H9 (cell line): ENCODE results near the gene BTN1A1. TPM values are rescaled to one million over a fixed set of nuclear protein-coding genes. Genes with fewer than 3 reads are reported as not detected.

Experiments
- DNase-seq: peaks from one replicate; pipeline ENCODE4 v3.0.0-alpha.2; 2017
- H2AFZ ChIP-seq: one replicate; pipeline ENCODE4 v1.6.1; 2013; ENCODE audit warnings: mild to moderate bottlenecking, low read length, control low read depth, moderate library complexity
- H2AK5ac ChIP-seq: 2 replicates; pipeline ENCODE4 v1.6.1; 2013; ENCODE audit warnings: low read length, control low read depth, mixed read lengths; ENCODE audit not compliant: insufficient read length
- H2BK120ac ChIP-seq: one replicate; pipeline ENCODE4 v1.6.1; 2013; ENCODE audit warnings: low read depth, mild to moderate bottlenecking, low read length, control low read depth, inconsistent platforms; ENCODE audit not compliant: poor library complexity, severe bottlenecking
- H2BK12ac ChIP-seq: 2 replicates; pipeline ENCODE4 v1.6.1; 2013; ENCODE audit warnings: low read length, control low read depth, mixed read lengths, low read depth; ENCODE audit not compliant: insufficient read length
- H2BK15ac ChIP-seq: 2 replicates; pipeline ENCODE4 v1.6.1; 2013; ENCODE audit warnings: low read depth, low read length, control low read depth
- H2BK20ac ChIP-seq: one replicate; pipeline ENCODE4 v1.6.1; 2013; ENCODE audit warnings: low read depth, mild to moderate bottlenecking, low read length, control low read depth, inconsistent platforms; ENCODE audit not compliant: poor library complexity, severe bottlenecking
- H2BK5ac ChIP-seq: 2 replicates; pipeline ENCODE4 v1.6.1; 2013; ENCODE audit warnings: low read length, control low read depth, mixed read lengths; ENCODE audit not compliant: insufficient read length
- H3K14ac ChIP-seq: 2 replicates; pipeline ENCODE4 v1.6.1; 2013; ENCODE audit warnings: low read length, control low read depth; ENCODE audit not compliant: insufficient read depth
- H3K18ac ChIP-seq: 2 replicates; pipeline ENCODE4 v1.6.1; 2013; ENCODE audit warnings: low read depth, mild to moderate bottlenecking, mixed read lengths, low read length, control low read depth; ENCODE audit not compliant: insufficient read length
- H3K23ac ChIP-seq: 2 replicates; pipeline ENCODE4 v1.6.1; 2013; ENCODE audit warnings: low read length, control low read depth, mixed read lengths, low read depth; ENCODE audit not compliant: insufficient read length
- H3K23me2 ChIP-seq: 2 replicates; pipeline ENCODE4 v1.6.1; 2013; ENCODE audit warnings: low read depth, mild to moderate bottlenecking, mixed read lengths, low read length, control low read depth; ENCODE audit not compliant: insufficient read length, poor library complexity, severe bottlenecking
- H3K27ac ChIP-seq: 2 replicates; pipeline ENCODE4 v1.5.1; 2013; ENCODE audit warnings: low read length, control low read depth, mixed read lengths, low read depth; ENCODE audit not compliant: insufficient read length
- H3K27me3 ChIP-seq: 2 replicates; pipeline ENCODE4 v1.6.1; 2013; ENCODE audit warnings: low read length, control low read depth, inconsistent platforms; ENCODE audit not compliant: insufficient read depth
- H3K4ac ChIP-seq: 2 replicates; pipeline ENCODE4 v1.6.1; 2013; ENCODE audit warnings: low read depth, mild to moderate bottlenecking, control low read depth, inconsistent platforms, low read length, moderate library complexity
- H3K4me1 ChIP-seq: 2 replicates; pipeline ENCODE4 v1.6.1; 2013; ENCODE audit warnings: low read length, control low read depth, inconsistent platforms; ENCODE audit not compliant: insufficient read depth
- H3K4me2 ChIP-seq: 2 replicates; pipeline ENCODE4 v1.6.1; 2013; ENCODE audit warnings: low read length, control low read depth, mixed read lengths; ENCODE audit not compliant: insufficient read length, insufficient read depth
- H3K56ac ChIP-seq: 2 replicates; pipeline ENCODE4 v1.6.1; 2013; ENCODE audit warnings: low read depth, mild to moderate bottlenecking, mixed read lengths, low read length, control low read depth; ENCODE audit not compliant: insufficient read length
- H3K79me1 ChIP-seq: 2 replicates; pipeline ENCODE4 v1.6.1; 2013; ENCODE audit warnings: low read depth, mild to moderate bottlenecking, moderate library complexity, low read length, control low read depth, inconsistent platforms; ENCODE audit not compliant: insufficient read depth, poor library complexity, severe bottlenecking
- H3K79me2 ChIP-seq: 2 replicates; pipeline ENCODE4 v1.6.1; 2013; ENCODE audit warnings: low read length, control low read depth, inconsistent platforms; ENCODE audit not compliant: insufficient read depth
- H3K9ac ChIP-seq: 2 replicates; pipeline ENCODE4 v1.6.1; 2013; ENCODE audit warnings: low read length, control low read depth, mixed read lengths; ENCODE audit not compliant: insufficient read length; ENCODE audit errors: extremely low read depth
- H3K9me3 ChIP-seq: one replicate; pipeline ENCODE4 v1.6.1; 2013; ENCODE audit warnings: low read depth, low read length, inconsistent platforms; ENCODE audit not compliant: control insufficient read depth
- H3T11ph ChIP-seq: one replicate; pipeline ENCODE4 v1.6.1; 2013; ENCODE audit warnings: mild to moderate bottlenecking, low read length, control low read depth, inconsistent platforms
- H4K20me1 ChIP-seq: one replicate; pipeline ENCODE4 v1.6.1; 2013; ENCODE audit not compliant: control insufficient read depth, insufficient read length, insufficient read depth
- H4K5ac ChIP-seq: 2 replicates; pipeline ENCODE4 v1.6.1; 2013; ENCODE audit warnings: low read depth, mild to moderate bottlenecking, mixed read lengths, low read length, control low read depth; ENCODE audit not compliant: insufficient read length
- H4K8ac ChIP-seq: replicated peaks from 2 replicates; pipeline ENCODE4 v1.6.1; 2013; ENCODE audit warnings: low read length, control low read depth, mixed read lengths, low read depth; ENCODE audit not compliant: insufficient read length
- H4K91ac ChIP-seq: 2 replicates; pipeline ENCODE4 v1.6.1; 2013; ENCODE audit warnings: low read depth, mild to moderate bottlenecking, moderate library complexity, mixed read lengths, low read length, control low read depth; ENCODE audit not compliant: insufficient read length
- H3K27ac Mint-ChIP-seq, 3 experiments: 2 replicates in 2 of 3; 3 replicates in 1 of 3; pipeline ENCODE4 v1.8.0; 2020 to 2021; ENCODE audit warnings: mixed read lengths in 3 of 3, mild to moderate bottlenecking in 1 of 3, moderate library complexity in 1 of 3
- H3K27me3 Mint-ChIP-seq: 2 replicates; pipeline ENCODE4 v1.8.0; 2021; ENCODE audit warnings: low read depth, mild to moderate bottlenecking, moderate library complexity, mixed read lengths
- H3K36me3 Mint-ChIP-seq, 3 experiments: 2 replicates in 2 of 3; 3 replicates in 1 of 3; pipeline ENCODE4 v1.8.0; 2020 to 2021; ENCODE audit warnings: low read depth in 3 of 3, mixed read lengths in 3 of 3; ENCODE audit not compliant: insufficient read depth in 1 of 3
- H3K4me1 Mint-ChIP-seq, 2 experiments: 2 replicates each; pipeline ENCODE4 v1.8.0; 2020; ENCODE audit warnings: mixed read lengths in 2 of 2
- H3K4me3 Mint-ChIP-seq, 2 experiments: 2 replicates in 1 of 2; 3 replicates in 1 of 2; pipeline ENCODE4 v1.8.0; 2020 to 2021; ENCODE audit warnings: mild to moderate bottlenecking in 2 of 2, mixed read lengths in 2 of 2, moderate library complexity in 1 of 2
- H3K9me3 Mint-ChIP-seq, 2 experiments: 2 replicates in 1 of 2; 3 replicates in 1 of 2; pipeline ENCODE4 v1.8.0; 2020; ENCODE audit warnings: mild to moderate bottlenecking in 2 of 2, mixed read lengths in 2 of 2, moderate library complexity in 1 of 2
- CTCF ChIP-seq: fragments of 200-600 bp; sonication (generic); conservative IDR thresholded peaks from 3 replicates; pipeline ENCODE4 v1.8.0; 2021; ENCODE audit warnings: antibody characterized with exemption, mild to moderate bottlenecking
- WGBS: extraction: QIAGEN DNeasy Blood & Tissue Kit; methylation state at CpG from one replicate; pipeline ENCODE4 v1.1.7; 2013; ENCODE audit warnings: missing lambda C conversion rate, low lambda C conversion rate, mixed read lengths; ENCODE audit not compliant: insufficient read length; ENCODE audit errors: extremely low coverage; 5-methylcytosine and 5-hydroxymethylcytosine counted together
- total RNA-seq: library from RNA; stranded (reverse); gene quantifications from 2 replicates; pipeline ENCODE4 v1.2.1, GENCODE V29; 2021

The BTN1A1 gene
- total RNA-seq, 1 experiment from 2014 or later = 0.15 TPM

- Histone ChIP-seq H3K9me3 (no peaks in the 10 kb centered on the region), H2BK20ac (no peak overlapping the region), H3K18ac (no peak overlapping the region), H3K9ac (peak overlapping the region; percentile 16), H3K4me2 (peak overlapping the region; percentile 72), H3K27ac (no peak overlapping the region), H3K27me3 (no peaks in the 10 kb centered on the region), H2BK120ac (no peak overlapping the region), H3K4me1 (no peaks in the 10 kb centered on the region), H3T11ph (no peak overlapping the region), H4K5ac (no peak overlapping the region), H4K20me1 (no peaks in the 10 kb centered on the region), H4K91ac (no peak overlapping the region), H3K14ac (no peak overlapping the region), H2AK5ac (no peak overlapping the region), H3K79me2 (no peaks in the 10 kb centered on the region), H2BK12ac (no peak overlapping the region), H3K23me2 (peaks cover 19% of the 10 kb centered on the region), H4K8ac (no peak overlapping the region), H3K4ac (no peak overlapping the region), H2AFZ (peak overlapping the region; percentile 87), H3K79me1 (no peaks in the 10 kb centered on the region), H3K23ac (no peak overlapping the region), H3K56ac (no peak overlapping the region), H2BK5ac (no peak overlapping the region), H2BK15ac (no peak overlapping the region)
- H3K4me1 Mint-ChIP-seq = peaks cover 8% of the 10 kb centered on the region in 2 experiments; a peak in 3 of 4 replicates
- H3K27me3 Mint-ChIP-seq = peaks cover 4% of the 10 kb centered on the region
- peak overlapping the region; percentile 42 to 91 (median 54); a peak in 4 of 7 replicates for H3K27ac Mint-ChIP-seq
- no peak for TF ChIP-seq CTCF
- peak; percentile 55 for DNase-seq
- H3K4me3 Mint-ChIP-seq = no peak overlapping the region
- H3K36me3 Mint-ChIP-seq = no peaks in the 10 kb centered on the region; a peak in 1 of 7 replicates
- peaks cover 0 to 3% of the 10 kb centered on the region in 2 experiments; a peak in 2 of 5 replicates for H3K9me3 Mint-ChIP-seq
- no CpG with 5 or more reads among the region's 19 CpGs for WGBS
These were observed 55.6 kb downstream of the BTN1A1 start for GRCh38 chr6:26555505-26556262.
